ENCODE measurements around the gene MACROD2. TPM values are rescaled to one million over a fixed set of nuclear protein-coding genes. Genes with fewer than 3 reads are reported as not detected.

The MACROD2 gene
- polyA plus RNA-seq, 4 donors, result 1.00 to 4.8 (median 1.4) TPM

DNA sequence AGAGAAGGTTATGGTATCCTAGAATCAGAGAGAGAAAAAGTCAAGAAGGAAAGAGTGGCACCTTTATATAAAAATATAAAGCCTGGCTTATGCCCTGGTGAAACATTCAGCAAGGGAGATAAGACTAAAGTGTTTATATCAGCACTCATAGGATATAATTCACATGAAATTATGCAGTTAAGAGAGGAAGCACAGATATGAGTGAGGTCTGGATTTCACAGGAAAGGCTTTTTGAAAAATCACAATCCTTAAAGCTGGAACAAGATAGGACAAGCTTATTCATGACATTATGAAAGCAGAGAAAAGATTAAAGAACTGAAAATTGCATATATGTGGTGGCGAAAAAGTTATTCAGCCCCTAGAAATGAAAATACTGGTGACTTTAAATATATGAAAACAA is 523.3 kb downstream of the MACROD2 start:
- no peak overlapping the region for H3K27ac ChIP-seq (ENCODE audit: low read depth in 1 of 3, low read length in 2 of 3)
- H3K4me1 ChIP-seq (ENCODE audit: control insufficient read depth in 3 of 3, insufficient read depth in 2 of 3, low read depth in 1 of 3, low read length in 2 of 3), result no peaks in the 10 kb centered on the region
- H3K27me3 ChIP-seq (ENCODE audit: control insufficient read depth in 3 of 3, insufficient read depth in 3 of 3, low read length in 3 of 3), result no peaks in the 10 kb centered on the region
- WGBS, 3 donors, result 84 to 94% (median 92%) methylated on average over 1 of the region's 1 CpG
- DNase-seq, result no peak
- FAIRE-seq, result no peak
- H3K36me3 ChIP-seq (ENCODE audit: control insufficient read depth in 3 of 3, insufficient read depth in 2 of 3, low read depth in 1 of 3, low read length in 3 of 3), result no peaks in the 10 kb centered on the region
- no peak overlapping the region for H3K4me3 ChIP-seq (ENCODE audit: low read depth in 1 of 3, low read length in 3 of 3)
- no peaks in the 10 kb centered on the region for H3K9me3 ChIP-seq (ENCODE audit: control insufficient read depth in 2 of 2, insufficient read depth in 1 of 2, low read depth in 1 of 2, low read length in 1 of 2)

DNA sequence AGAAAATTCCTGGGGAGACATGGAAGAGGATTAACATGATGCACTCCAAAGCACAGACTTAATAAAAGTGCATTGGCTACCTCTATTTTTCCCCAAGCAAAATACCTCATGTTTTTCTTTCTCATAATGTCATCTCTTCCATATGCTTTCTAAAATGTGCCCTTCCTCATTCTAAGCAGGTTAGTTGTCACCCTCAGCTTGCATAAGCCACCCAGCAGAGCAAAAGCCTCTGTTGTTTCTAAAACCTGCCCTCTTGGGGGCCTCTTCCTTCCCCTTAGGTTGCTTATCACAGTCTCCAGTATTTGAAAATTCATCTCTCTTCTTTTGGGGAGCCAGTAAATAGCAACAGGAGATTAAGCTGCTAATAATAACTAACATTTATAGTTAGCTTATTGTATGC is 525.7 kb downstream of the MACROD2 start:
- Histone ChIP-seq H3K9me3 (ENCODE audit: control insufficient read depth in 2 of 2, insufficient read depth in 1 of 2, low read depth in 1 of 2, low read length in 1 of 2) (no peaks in the 10 kb centered on the region), H3K27me3 (ENCODE audit: control insufficient read depth in 3 of 3, insufficient read depth in 3 of 3, low read length in 3 of 3) (no peaks in the 10 kb centered on the region), H3K4me1 (ENCODE audit: control insufficient read depth in 3 of 3, insufficient read depth in 2 of 3, low read depth in 1 of 3, low read length in 2 of 3) (no peaks in the 10 kb centered on the region), H3K36me3 (ENCODE audit: control insufficient read depth in 3 of 3, insufficient read depth in 2 of 3, low read depth in 1 of 3, low read length in 3 of 3) (no peaks in the 10 kb centered on the region), H3K4me3 (ENCODE audit: low read depth in 1 of 3, low read length in 3 of 3) (no peak overlapping the region), H3K27ac (ENCODE audit: low read depth in 1 of 3, low read length in 2 of 3) (no peak overlapping the region)
- FAIRE-seq (no peak), DNase-seq (no peak)

DNA sequence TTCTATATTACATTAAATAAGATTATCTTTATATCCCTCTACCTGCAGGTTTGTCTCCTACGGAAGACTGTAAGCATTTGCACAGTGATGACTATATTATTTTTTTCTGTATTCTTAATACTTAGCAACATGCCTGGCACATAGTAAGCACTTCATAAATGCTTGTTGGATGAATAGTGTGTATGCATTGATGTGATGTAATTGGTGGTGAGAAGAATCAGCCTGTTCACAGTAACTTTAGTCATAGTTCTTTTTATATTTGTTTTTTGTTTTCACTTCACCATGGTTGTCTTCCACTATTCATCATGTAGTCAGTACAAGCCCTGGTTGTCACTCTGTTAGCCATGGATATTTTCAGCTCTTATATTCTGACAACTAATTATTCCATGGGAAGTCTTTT is 526.1 kb downstream of the MACROD2 start:
- 79 to 86% (median 80%) methylated on average over 1 of the region's 1 CpG for WGBS, 3 donors
- Histone ChIP-seq H3K36me3 (ENCODE audit: control insufficient read depth in 3 of 3, insufficient read depth in 2 of 3, low read depth in 1 of 3, low read length in 3 of 3) (no peaks in the 10 kb centered on the region), H3K4me1 (ENCODE audit: control insufficient read depth in 3 of 3, insufficient read depth in 2 of 3, low read depth in 1 of 3, low read length in 2 of 3) (no peaks in the 10 kb centered on the region), H3K27me3 (ENCODE audit: control insufficient read depth in 3 of 3, insufficient read depth in 3 of 3, low read length in 3 of 3) (no peaks in the 10 kb centered on the region), H3K27ac (ENCODE audit: low read depth in 1 of 3, low read length in 2 of 3) (no peak overlapping the region), H3K4me3 (ENCODE audit: low read depth in 1 of 3, low read length in 3 of 3) (no peak overlapping the region), H3K9me3 (ENCODE audit: control insufficient read depth in 2 of 2, insufficient read depth in 1 of 2, low read depth in 1 of 2, low read length in 1 of 2) (no peaks in the 10 kb centered on the region)
- FAIRE-seq (no peak), DNase-seq (no peak)

DNA sequence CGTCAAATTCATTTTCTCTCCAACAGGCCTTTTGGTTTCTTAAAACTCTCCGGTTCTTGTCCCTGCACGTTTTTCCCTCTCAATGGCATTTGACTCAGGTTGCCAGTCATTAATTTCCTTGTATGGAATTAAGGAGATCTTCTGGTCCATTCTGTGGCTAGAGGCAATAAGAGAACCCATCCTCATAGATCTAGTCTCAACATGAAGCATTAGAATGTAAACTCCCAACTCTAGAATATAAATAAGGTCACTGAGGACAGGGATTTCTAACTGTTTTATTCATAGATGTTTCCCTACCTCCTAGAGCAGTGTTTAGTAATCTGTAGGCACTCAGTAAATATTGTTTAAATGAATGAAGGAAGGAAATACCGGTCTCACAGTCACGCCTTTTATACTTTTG is 527.3 kb downstream of the MACROD2 start:
- FAIRE-seq, result no peak
- H3K27ac ChIP-seq (ENCODE audit: low read depth in 1 of 3, low read length in 2 of 3), result no peak overlapping the region
- no peak for DNase-seq
- H3K36me3 ChIP-seq (ENCODE audit: control insufficient read depth in 3 of 3, insufficient read depth in 2 of 3, low read depth in 1 of 3, low read length in 3 of 3), result no peaks in the 10 kb centered on the region
- no peaks in the 10 kb centered on the region for H3K27me3 ChIP-seq (ENCODE audit: control insufficient read depth in 3 of 3, insufficient read depth in 3 of 3, low read length in 3 of 3)
- no peak overlapping the region for H3K4me3 ChIP-seq (ENCODE audit: low read depth in 1 of 3, low read length in 3 of 3)
- WGBS, 3 donors, result 77 to 92% (median 90%) methylated on average over 5 of the region's 5 CpGs
- H3K9me3 ChIP-seq (ENCODE audit: control insufficient read depth in 2 of 2, insufficient read depth in 1 of 2, low read depth in 1 of 2, low read length in 1 of 2), result no peaks in the 10 kb centered on the region
- no peaks in the 10 kb centered on the region for H3K4me1 ChIP-seq (ENCODE audit: control insufficient read depth in 3 of 3, insufficient read depth in 2 of 3, low read depth in 1 of 3, low read length in 2 of 3)

DNA sequence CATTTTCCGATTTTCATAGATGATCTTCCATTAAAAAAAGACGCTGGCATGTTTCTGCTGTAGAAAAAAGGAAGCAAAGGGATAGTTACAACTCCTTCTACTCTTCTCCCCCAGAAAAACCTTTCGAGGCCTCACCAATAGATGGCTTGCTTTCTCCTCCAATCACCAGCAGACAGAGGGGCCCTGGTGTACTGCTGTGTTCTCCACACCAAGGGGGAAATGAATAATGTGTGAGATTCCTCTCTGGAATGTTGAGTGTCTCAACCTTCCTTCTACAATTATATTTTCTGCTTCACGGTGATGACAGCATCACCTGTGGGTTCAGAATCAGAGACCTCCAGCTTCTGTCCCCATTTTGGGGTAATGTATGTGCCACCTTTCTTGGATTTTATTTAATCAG is 527.8 kb downstream of the MACROD2 start:
- no peak for DNase-seq
- Histone ChIP-seq H3K27me3 (ENCODE audit: control insufficient read depth in 3 of 3, insufficient read depth in 3 of 3, low read length in 3 of 3) (no peaks in the 10 kb centered on the region), H3K9me3 (ENCODE audit: control insufficient read depth in 2 of 2, insufficient read depth in 1 of 2, low read depth in 1 of 2, low read length in 1 of 2) (no peaks in the 10 kb centered on the region), H3K4me3 (ENCODE audit: low read depth in 1 of 3, low read length in 3 of 3) (no peak overlapping the region), H3K4me1 (ENCODE audit: control insufficient read depth in 3 of 3, insufficient read depth in 2 of 3, low read depth in 1 of 3, low read length in 2 of 3) (no peaks in the 10 kb centered on the region), H3K27ac (ENCODE audit: low read depth in 1 of 3, low read length in 2 of 3) (no peak overlapping the region), H3K36me3 (ENCODE audit: control insufficient read depth in 3 of 3, insufficient read depth in 2 of 3, low read depth in 1 of 3, low read length in 3 of 3) (no peaks in the 10 kb centered on the region)
- FAIRE-seq, result no peak
- 56 to 66% (median 61%) methylated on average over 4 of the region's 4 CpGs for WGBS, 3 donors

DNA sequence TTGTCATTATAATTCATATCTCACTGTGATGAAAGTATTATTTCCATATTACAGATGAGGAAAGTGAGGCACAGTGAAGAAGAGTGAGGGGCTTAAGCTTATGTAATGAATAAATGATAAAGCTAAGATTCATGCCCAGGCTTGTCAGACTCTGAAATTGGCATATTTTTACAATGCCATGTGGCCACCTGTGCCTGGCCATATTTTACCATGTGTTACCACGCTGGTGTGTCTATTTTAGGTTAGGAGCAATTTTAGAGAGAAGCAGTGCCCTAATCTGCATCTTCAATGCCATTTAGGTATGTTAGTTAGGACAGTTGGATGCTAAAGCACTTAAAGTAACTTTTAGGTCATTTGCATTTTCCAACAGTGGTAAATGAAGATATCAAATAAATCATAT is 530.1 kb downstream of the MACROD2 start:
- 74 to 96% (median 85%) methylated on average over 1 of the region's 1 CpG for WGBS, 3 donors
- H3K9me3 ChIP-seq (ENCODE audit: control insufficient read depth in 2 of 2, insufficient read depth in 1 of 2, low read depth in 1 of 2, low read length in 1 of 2), result no peaks in the 10 kb centered on the region
- no peaks in the 10 kb centered on the region for H3K27me3 ChIP-seq (ENCODE audit: control insufficient read depth in 3 of 3, insufficient read depth in 3 of 3, low read length in 3 of 3)
- no peak overlapping the region for H3K4me3 ChIP-seq (ENCODE audit: low read depth in 1 of 3, low read length in 3 of 3)
- no peaks in the 10 kb centered on the region for H3K4me1 ChIP-seq (ENCODE audit: control insufficient read depth in 3 of 3, insufficient read depth in 2 of 3, low read depth in 1 of 3, low read length in 2 of 3)
- FAIRE-seq (no peak), DNase-seq (no peak)
- H3K27ac ChIP-seq (ENCODE audit: low read depth in 1 of 3, low read length in 2 of 3), result no peak overlapping the region
- no peaks in the 10 kb centered on the region for H3K36me3 ChIP-seq (ENCODE audit: control insufficient read depth in 3 of 3, insufficient read depth in 2 of 3, low read depth in 1 of 3, low read length in 3 of 3)

DNA sequence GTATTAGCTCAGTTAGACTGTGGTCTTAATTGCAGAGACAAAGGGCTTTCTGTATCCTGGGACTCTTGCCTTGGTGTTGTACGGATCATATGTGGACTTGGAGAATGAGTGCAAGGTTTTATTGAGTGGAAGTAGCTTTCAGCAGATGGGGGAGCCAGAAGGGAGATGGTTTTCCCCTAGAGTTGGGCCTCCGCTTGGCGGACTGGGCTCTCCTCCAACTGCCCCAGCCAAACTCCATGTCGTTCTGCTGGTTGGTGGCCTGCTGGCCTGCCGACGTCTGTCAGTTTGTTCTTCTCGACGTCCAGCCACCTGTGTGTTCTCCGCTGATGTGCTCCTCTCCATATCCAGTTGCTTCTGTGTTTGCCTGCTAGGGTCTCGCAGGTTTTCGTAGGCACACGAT is 531.6 kb downstream of the MACROD2 start:
- FAIRE-seq (no peak), DNase-seq (no peak)
- WGBS, 3 donors, result 90 to 92% (median 92%) methylated on average over 12 of the region's 12 CpGs
- H3K36me3 ChIP-seq (ENCODE audit: control insufficient read depth in 3 of 3, insufficient read depth in 2 of 3, low read depth in 1 of 3, low read length in 3 of 3), result no peaks in the 10 kb centered on the region
- H3K27me3 ChIP-seq (ENCODE audit: control insufficient read depth in 3 of 3, insufficient read depth in 3 of 3, low read length in 3 of 3), result no peaks in the 10 kb centered on the region
- no peak overlapping the region for H3K4me3 ChIP-seq (ENCODE audit: low read depth in 1 of 3, low read length in 3 of 3)
- no peak overlapping the region for H3K27ac ChIP-seq (ENCODE audit: low read depth in 1 of 3, low read length in 2 of 3)
- no peaks in the 10 kb centered on the region for H3K4me1 ChIP-seq (ENCODE audit: control insufficient read depth in 3 of 3, insufficient read depth in 2 of 3, low read depth in 1 of 3, low read length in 2 of 3)
- H3K9me3 ChIP-seq (ENCODE audit: control insufficient read depth in 2 of 2, insufficient read depth in 1 of 2, low read depth in 1 of 2, low read length in 1 of 2), result no peaks in the 10 kb centered on the region

DNA sequence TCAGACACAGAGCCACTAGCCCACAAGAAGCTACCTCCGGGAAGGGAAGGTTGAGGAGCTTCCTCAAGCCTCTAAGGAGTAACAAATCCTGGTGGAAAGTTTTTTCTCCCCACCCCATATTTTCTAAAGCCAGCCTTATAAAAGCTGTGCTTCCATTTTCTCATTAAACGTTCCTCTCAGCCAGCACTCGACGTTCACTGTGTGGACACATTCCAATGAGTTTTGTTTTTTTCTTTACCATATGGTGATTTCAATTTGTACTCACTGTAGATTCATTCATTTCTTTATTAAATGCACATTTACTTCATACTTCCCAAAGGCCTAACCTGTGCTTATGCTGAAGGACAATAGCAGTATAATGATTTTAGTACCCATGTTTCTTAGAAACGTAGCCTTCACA is 536.5 kb downstream of the MACROD2 start:
- Histone ChIP-seq H3K4me1 (ENCODE audit: control insufficient read depth in 3 of 3, insufficient read depth in 2 of 3, low read depth in 1 of 3, low read length in 2 of 3) (no peaks in the 10 kb centered on the region), H3K27ac (ENCODE audit: low read depth in 1 of 3, low read length in 2 of 3) (no peak overlapping the region), H3K27me3 (ENCODE audit: control insufficient read depth in 3 of 3, insufficient read depth in 3 of 3, low read length in 3 of 3) (no peaks in the 10 kb centered on the region), H3K36me3 (ENCODE audit: control insufficient read depth in 3 of 3, insufficient read depth in 2 of 3, low read depth in 1 of 3, low read length in 3 of 3) (no peaks in the 10 kb centered on the region), H3K4me3 (ENCODE audit: low read depth in 1 of 3, low read length in 3 of 3) (no peak overlapping the region), H3K9me3 (ENCODE audit: control insufficient read depth in 2 of 2, insufficient read depth in 1 of 2, low read depth in 1 of 2, low read length in 1 of 2) (no peaks in the 10 kb centered on the region)
- FAIRE-seq (no peak), DNase-seq (no peak)
- 76 to 89% (median 80%) methylated on average over 5 of the region's 5 CpGs for WGBS, 3 donors

DNA sequence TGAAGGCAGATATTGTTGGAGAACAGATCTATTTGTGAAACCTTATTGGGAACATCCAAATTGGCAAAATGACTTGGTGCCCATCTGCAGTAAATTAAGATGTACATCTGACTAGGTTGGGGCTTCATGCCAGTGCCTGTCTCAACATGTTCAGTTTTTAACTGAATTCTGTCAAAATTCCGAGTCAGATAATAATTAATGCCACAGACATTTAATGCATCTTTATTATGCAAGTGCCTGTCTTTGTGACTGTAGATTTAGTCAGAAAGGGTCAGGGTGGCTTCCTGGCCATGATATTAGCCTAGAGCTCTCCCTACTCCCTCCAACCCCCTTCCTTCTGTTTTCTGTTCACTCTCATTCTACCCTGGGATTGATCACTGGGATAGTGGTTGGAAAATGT is 541.4 kb downstream of the MACROD2 start:
- DNase-seq (no peak), FAIRE-seq (no peak)
- Histone ChIP-seq H3K27ac (ENCODE audit: low read depth in 1 of 3, low read length in 2 of 3) (no peak overlapping the region), H3K36me3 (ENCODE audit: control insufficient read depth in 3 of 3, insufficient read depth in 2 of 3, low read depth in 1 of 3, low read length in 3 of 3) (no peaks in the 10 kb centered on the region), H3K4me1 (ENCODE audit: control insufficient read depth in 3 of 3, insufficient read depth in 2 of 3, low read depth in 1 of 3, low read length in 2 of 3) (no peaks in the 10 kb centered on the region), H3K9me3 (ENCODE audit: control insufficient read depth in 2 of 2, insufficient read depth in 1 of 2, low read depth in 1 of 2, low read length in 1 of 2) (no peaks in the 10 kb centered on the region), H3K27me3 (ENCODE audit: control insufficient read depth in 3 of 3, insufficient read depth in 3 of 3, low read length in 3 of 3) (no peaks in the 10 kb centered on the region), H3K4me3 (ENCODE audit: low read depth in 1 of 3, low read length in 3 of 3) (no peak overlapping the region)
- 70 to 84% (median 82%) methylated on average over 1 of the region's 1 CpG for WGBS, 3 donors
